Nephron (organoid): ENCODE measurements around the gene DYSF.

Experiments
- H3K27ac Mint-ChIP-seq, 3 experiments: 2 replicates each; pipeline ENCODE4 v1.8.0; 2020; ENCODE audit warnings: mixed read lengths in 3 of 3, mild to moderate bottlenecking in 2 of 3, moderate library complexity in 1 of 3
- H3K27me3 Mint-ChIP-seq: 2 replicates; pipeline ENCODE4 v1.8.0; 2021; ENCODE audit warnings: low read depth, mild to moderate bottlenecking, moderate library complexity, mixed read lengths
- H3K36me3 Mint-ChIP-seq: 2 replicates; pipeline ENCODE4 v1.8.0; 2020; ENCODE audit warnings: low read depth, mixed read lengths
- H3K4me1 Mint-ChIP-seq: 2 replicates; pipeline ENCODE4 v1.8.0; 2020; ENCODE audit warnings: mixed read lengths
- H3K4me3 Mint-ChIP-seq, 3 experiments: 2 replicates each; pipeline ENCODE4 v1.8.0; 2020; ENCODE audit warnings: mild to moderate bottlenecking in 3 of 3, mixed read lengths in 3 of 3, moderate library complexity in 2 of 3
- H3K9me3 Mint-ChIP-seq: 2 replicates; pipeline ENCODE4 v1.8.0; 2020; ENCODE audit warnings: mixed read lengths
- TF ChIP-seq, protein P1 (sequence below), 3 experiments: fragments of 200-600 bp; sonication (generic); IDR thresholded peaks; one replicate each; pipeline ENCODE4 v1.5.0; 2021; ENCODE audit warnings: antibody characterized with exemption in 3 of 3; ENCODE audit not compliant: unreplicated experiment in 3 of 3

The DYSF gene

DNA sequence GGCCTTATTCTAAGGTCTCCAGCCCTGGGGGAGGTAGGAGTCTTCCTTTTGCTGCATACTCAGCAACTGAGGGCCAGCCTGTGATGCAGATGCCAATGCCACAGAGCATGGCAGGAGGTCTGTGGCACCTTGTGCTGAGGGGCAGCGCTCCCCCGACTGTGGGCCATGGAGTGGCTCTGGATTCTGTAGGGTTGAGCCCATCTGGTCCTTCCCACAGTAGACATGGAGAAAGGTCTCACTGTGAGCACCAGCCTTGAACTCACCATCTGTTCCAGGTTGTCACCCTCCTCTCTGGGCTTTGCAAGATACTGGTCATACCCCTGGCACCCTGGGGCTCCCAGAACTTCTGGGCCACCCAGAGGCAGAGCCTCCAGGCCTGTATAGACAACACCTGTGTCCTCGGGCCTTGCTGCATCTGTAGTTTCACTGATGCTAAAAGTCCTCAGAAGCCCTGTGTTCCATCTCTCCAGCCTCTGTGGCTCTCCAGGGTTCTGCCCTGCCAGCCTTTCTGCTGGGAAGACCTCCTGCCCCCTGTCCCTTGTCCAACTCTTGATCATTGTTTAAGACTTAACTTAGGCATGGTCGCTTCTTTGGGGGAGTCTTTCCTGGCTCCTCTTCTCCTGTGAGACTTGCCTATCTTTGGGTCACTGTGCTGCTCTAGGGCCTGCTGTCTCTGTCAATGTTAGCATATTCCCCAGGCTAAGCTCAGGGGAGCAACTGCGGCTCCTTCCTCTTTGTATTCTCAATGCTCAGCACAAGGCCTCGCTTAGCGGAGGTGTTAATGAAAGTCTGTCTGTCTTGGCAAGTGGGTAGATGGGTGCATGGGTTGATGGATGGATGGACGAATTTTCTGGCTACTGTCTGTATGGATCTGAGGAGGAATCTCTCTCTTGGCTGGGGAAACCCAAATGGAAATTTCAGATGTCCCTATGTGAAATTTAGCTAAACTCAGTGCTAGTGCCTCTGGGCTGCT is 160.9 kb downstream of the DYSF start:
- H3K27ac Mint-ChIP-seq = peak overlapping the region; percentile 34 to 92 (median 88)
- H3K9me3 Mint-ChIP-seq = no peaks in the 10 kb centered on the region
- peaks cover 19% of the 10 kb centered on the region for H3K27me3 Mint-ChIP-seq
- peak overlapping the region in 1 of 3 experiments; percentile 11 for H3K4me3 Mint-ChIP-seq
- H3K36me3 Mint-ChIP-seq = no peaks in the 10 kb centered on the region
- TF ChIP-seq, protein P1, sequence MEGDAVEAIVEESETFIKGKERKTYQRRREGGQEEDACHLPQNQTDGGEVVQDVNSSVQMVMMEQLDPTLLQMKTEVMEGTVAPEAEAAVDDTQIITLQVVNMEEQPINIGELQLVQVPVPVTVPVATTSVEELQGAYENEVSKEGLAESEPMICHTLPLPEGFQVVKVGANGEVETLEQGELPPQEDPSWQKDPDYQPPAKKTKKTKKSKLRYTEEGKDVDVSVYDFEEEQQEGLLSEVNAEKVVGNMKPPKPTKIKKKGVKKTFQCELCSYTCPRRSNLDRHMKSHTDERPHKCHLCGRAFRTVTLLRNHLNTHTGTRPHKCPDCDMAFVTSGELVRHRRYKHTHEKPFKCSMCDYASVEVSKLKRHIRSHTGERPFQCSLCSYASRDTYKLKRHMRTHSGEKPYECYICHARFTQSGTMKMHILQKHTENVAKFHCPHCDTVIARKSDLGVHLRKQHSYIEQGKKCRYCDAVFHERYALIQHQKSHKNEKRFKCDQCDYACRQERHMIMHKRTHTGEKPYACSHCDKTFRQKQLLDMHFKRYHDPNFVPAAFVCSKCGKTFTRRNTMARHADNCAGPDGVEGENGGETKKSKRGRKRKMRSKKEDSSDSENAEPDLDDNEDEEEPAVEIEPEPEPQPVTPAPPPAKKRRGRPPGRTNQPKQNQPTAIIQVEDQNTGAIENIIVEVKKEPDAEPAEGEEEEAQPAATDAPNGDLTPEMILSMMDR (IDR thresholded peaks at IDR 0.05; ENCODE audit: unreplicated experiment in 3 of 3) = no peak
- H3K4me1 Mint-ChIP-seq = peaks cover 20% of the 10 kb centered on the region

DNA sequence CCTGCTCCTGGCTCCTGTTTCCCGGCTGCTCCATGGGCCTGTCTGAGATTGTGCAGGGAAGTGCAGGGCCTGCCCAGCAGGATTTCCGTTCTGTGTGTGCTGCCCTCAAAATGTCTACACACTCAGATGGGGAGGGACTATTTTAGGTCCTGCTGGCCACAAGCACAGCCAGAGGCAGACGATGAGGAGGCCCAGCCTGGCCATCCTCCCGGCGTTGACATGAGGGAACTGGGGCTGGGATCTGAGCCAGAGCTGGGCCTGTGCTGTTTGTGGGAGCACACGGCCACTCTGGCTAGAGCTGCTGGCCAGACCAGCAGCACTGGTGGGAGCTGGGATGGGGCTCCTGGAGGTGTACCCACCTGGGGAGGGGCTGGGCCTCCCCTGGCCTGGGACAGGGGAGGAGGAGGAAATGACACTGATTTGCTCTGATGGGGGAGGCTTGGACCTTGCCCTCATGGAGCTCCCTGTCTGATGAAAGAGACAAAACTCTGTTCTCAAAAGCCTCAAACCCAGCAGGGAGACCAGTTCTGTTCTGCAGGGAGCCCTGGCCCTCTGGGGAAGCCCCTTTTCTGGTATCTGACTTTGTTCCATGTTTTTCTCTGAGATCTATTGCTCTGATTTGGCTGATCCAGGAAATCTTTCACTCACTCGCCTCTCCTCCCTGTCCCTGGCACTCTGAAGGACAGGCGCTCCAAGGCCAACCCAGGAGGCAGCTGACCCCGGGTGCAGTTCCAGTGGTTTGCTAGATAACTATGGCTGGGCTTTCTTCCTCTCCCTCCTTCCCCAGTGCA is 161.8 kb downstream of the DYSF start:
- no peaks in the 10 kb centered on the region for H3K36me3 Mint-ChIP-seq
- peak overlapping the region; percentile 34 to 92 (median 88) for H3K27ac Mint-ChIP-seq
- H3K4me1 Mint-ChIP-seq = peaks cover 26% of the 10 kb centered on the region
- peaks cover 19% of the 10 kb centered on the region for H3K27me3 Mint-ChIP-seq
- H3K9me3 Mint-ChIP-seq = no peaks in the 10 kb centered on the region
- peak overlapping the region in 1 of 3 experiments; percentile 11 for H3K4me3 Mint-ChIP-seq
- TF ChIP-seq, protein P1 (IDR thresholded peaks at IDR 0.05; ENCODE audit: unreplicated experiment in 3 of 3) = no peak

DNA sequence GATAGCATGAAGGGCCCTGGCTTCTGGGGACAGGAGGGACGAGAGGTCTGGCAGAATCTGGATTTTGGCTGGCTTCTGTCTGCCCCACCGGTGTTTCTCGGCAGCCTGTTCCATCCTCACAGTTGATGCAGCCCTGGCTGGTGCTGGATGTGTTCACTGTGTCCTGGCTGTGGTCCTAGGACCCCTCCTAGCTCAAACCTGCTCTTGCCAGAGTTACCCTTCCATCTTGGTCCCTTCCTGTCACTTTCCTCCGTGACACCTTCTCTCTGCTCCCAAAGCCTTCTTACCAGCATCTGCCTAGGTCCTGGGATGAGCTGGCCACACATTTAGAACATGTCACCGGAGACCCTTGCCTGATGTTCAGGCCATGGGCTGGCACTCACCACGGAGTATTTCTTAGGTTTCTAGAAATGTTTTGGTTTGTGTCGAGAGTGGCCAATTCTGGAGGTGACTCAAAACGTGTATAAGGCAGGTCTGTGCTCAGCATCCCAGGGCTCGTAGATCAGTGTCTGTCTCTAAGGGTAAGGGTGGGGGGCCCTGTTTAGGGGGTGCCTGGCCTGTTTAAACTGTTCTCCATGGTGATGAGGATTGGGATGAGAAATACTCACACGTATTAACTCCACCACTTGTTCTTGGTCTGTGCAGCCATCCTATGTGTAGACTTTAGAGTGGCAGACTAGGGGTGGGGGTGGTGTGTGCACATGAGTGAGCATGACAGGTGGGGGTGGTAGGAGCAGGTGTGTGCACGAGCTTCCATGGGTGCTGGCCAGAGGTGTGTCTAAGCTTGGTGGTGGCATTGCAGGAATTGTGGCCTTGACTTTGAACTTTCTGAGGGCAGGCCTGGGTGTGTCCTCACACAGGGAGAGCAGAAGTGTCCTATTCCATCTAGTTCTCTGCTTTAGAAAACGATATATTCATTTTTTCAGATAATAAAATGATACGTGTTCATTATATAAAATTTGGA is 162.7 kb downstream of the DYSF start:
- Mint-ChIP-seq H3K27ac (peak overlapping the region in 2 of 3 experiments; percentile 88 to 92), H3K36me3 (no peaks in the 10 kb centered on the region), H3K4me3 (no peak overlapping the region), H3K4me1 (peaks cover 26% of the 10 kb centered on the region), H3K27me3 (peaks cover 18% of the 10 kb centered on the region), H3K9me3 (no peaks in the 10 kb centered on the region)
- TF ChIP-seq, protein P1 (IDR thresholded peaks at IDR 0.05; ENCODE audit: unreplicated experiment in 3 of 3) = no peak

DNA sequence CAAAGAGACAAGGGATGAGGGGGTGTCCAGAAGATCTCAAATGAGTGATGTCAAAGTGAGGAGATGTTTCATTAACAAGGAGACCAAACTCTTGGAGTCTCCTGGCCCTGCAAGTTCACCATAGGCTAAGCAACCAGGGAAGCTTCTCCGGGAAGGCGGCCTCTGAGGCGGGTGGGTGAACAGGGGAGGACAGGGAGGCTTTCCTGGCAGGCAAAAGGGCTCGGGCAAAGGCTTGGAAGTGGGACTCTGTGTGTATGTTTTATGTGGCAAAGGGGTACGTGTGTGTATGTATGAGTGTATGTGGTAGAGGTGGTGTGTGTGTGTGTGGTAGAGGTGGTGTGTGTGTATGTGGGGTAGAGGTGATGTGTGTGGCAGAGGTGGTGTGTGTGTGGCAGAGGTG is 163.9 kb downstream of the DYSF start:
- Mint-ChIP-seq H3K27me3 (peaks cover 17% of the 10 kb centered on the region), H3K9me3 (no peaks in the 10 kb centered on the region), H3K36me3 (no peaks in the 10 kb centered on the region), H3K4me1 (peaks cover 20% of the 10 kb centered on the region), H3K4me3 (no peak overlapping the region), H3K27ac (no peak overlapping the region)
- TF ChIP-seq, protein P1 (IDR thresholded peaks at IDR 0.05; ENCODE audit: unreplicated experiment in 3 of 3) = no peak

DNA sequence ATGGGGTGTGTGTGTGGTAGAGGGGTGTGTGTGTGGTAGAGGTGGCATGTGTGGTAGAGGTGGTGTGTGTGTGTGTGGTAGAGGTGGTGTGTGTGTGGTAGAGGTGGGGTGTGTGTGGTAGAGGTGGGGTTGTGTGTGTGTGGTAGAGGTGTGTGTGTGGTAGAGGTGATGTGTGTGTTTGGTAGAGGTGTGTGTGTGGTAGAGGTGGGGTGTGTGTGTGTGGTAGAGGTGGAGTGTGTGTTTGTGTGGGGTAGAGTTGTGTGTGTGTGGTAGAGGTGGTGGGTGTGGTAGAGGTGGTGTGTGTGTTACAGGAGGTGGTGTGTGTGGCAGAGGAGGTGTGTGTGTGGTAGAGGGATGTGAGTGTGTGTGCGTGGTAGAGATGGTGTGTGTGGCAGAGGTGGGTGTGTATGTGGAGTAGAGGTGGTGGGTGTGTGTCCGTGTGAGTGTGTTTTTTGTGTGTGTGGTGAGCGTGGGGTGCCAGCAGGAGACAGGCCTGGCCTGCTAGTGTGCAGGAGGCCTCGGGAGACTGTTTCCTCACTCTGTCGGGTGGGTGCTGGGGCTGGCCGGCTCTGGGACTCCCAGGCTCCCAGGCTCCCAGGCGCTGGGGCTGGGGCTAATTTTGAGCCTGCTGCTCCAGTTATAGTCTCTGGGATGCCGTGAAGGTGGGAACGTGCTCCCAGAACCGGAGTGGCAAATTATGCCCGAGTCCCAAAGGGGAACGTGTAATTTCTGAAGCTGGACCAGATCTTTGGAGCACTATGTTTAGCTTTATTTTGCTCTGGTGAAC is 165.2 kb downstream of the DYSF start:
- Mint-ChIP-seq H3K9me3 (no peaks in the 10 kb centered on the region), H3K4me3 (no peak overlapping the region), H3K27ac (no peak overlapping the region), H3K27me3 (peaks cover 17% of the 10 kb centered on the region), H3K36me3 (no peaks in the 10 kb centered on the region), H3K4me1 (peaks cover 19% of the 10 kb centered on the region)
- TF ChIP-seq, protein P1 (IDR thresholded peaks at IDR 0.05; ENCODE audit: unreplicated experiment in 3 of 3) = no peak
